ENCODE results near the gene GLTP.

The GLTP gene

DNA sequence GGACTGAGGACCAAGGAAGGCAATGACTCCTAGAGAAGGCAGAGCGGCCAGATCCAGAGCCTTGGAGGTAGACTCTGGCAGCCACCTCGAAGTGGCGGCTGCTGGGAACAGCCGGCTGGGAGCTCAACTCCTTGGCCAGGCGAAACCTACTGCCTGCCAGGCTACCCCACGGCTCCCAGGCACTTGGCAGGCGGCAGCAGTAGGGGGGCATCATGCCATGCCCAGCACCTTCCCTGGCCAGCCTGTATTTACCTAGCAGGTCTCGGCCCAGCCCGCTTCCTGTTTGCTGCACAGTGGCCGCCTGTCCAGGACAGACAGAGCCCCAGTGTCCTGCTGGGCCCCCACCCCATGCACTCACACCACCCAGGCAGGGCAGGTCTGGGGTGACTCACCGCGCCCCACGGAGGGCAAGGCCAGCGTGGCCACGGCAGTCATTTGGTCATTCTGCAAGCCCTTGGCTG lies 57.4 kb downstream of the GLTP start:
- peaks cover 22% of the 10 kb centered on the region for H3K27me3 Mint-ChIP-seq
- no peak for DNase-seq
- H3K4me3 Mint-ChIP-seq, result no peak overlapping the region

GRCh38 chr12:109822416-109822815 lies 57.9 kb downstream of the GLTP start:
- CTCF ChIA-PET, result no interaction called here
- Mint-ChIP-seq H3K4me1 (no peaks in the 10 kb centered on the region), H3K9me3 (no peaks in the 10 kb centered on the region), H3K36me3 (no peaks in the 10 kb centered on the region), H3K4me3 (no peak overlapping the region), H3K27ac (no peak overlapping the region), H3K27me3 (peaks cover 21% of the 10 kb centered on the region)
- DNase-seq, result no peak

More for the DNA sequence above, 57.4 kb downstream of the GLTP start:
- Mint-ChIP-seq H3K36me3 (no peaks in the 10 kb centered on the region), H3K27ac (no peak overlapping the region), H3K9me3 (no peaks in the 10 kb centered on the region), H3K4me1 (no peaks in the 10 kb centered on the region)
- CTCF ChIA-PET, result interaction anchor here (0.6 kb wide), 1 partner anchor 23 kb away, joined by 3 read pairs; no protein-coding TSS in a partner anchor

GRCh38 chr12:109821968-109822367 lies 58.4 kb downstream of the GLTP start:
- Mint-ChIP-seq H3K27me3 (peaks cover 21% of the 10 kb centered on the region), H3K9me3 (no peaks in the 10 kb centered on the region), H3K4me1 (no peaks in the 10 kb centered on the region), H3K36me3 (no peaks in the 10 kb centered on the region), H3K4me3 (no peak overlapping the region), H3K27ac (no peak overlapping the region)
- CTCF ChIA-PET, result no interaction called here
- DNase-seq, result no peak

- Mint-ChIP-seq H3K4me1 (no peaks in the 10 kb centered on the region), H3K27ac (no peak overlapping the region), H3K36me3 (no peaks in the 10 kb centered on the region), H3K27me3 (peaks cover 16% of the 10 kb centered on the region), H3K9me3 (no peaks in the 10 kb centered on the region), H3K4me3 (no peak overlapping the region)
- no peak for DNase-seq
- CTCF ChIA-PET, result interaction anchor here (0.6 kb wide), 1 partner anchor 15 kb away, joined by 3 read pairs; no protein-coding TSS in a partner anchor
Observed at GRCh38 chr12:109820816-109821381, 59.4 kb downstream of the GLTP start.

- peaks cover 9% of the 10 kb centered on the region for H3K27me3 Mint-ChIP-seq
- CTCF ChIA-PET, result no interaction called here
- H3K27ac Mint-ChIP-seq, result no peak overlapping the region
- no peaks in the 10 kb centered on the region for H3K36me3 Mint-ChIP-seq
- no peaks in the 10 kb centered on the region for H3K4me1 Mint-ChIP-seq
- no peak for DNase-seq
- no peak overlapping the region for H3K4me3 Mint-ChIP-seq
- no peaks in the 10 kb centered on the region for H3K9me3 Mint-ChIP-seq
Observed at GRCh38 chr12:109818905-109819500, 61.3 kb downstream of the GLTP start.

- Mint-ChIP-seq H3K4me3 (no peak overlapping the region), H3K36me3 (no peaks in the 10 kb centered on the region), H3K4me1 (no peaks in the 10 kb centered on the region), H3K9me3 (no peaks in the 10 kb centered on the region), H3K27ac (no peak overlapping the region), H3K27me3 (peaks cover 9% of the 10 kb centered on the region)
- CTCF ChIA-PET, result no interaction called here
- no peak for DNase-seq
Observed at GRCh38 chr12:109818253-109818652, 62.1 kb downstream of the GLTP start.

GRCh38 chr12:109817627-109818231 lies 62.6 kb downstream of the GLTP start:
- no peaks in the 10 kb centered on the region for H3K9me3 Mint-ChIP-seq
- peaks cover 9% of the 10 kb centered on the region for H3K27me3 Mint-ChIP-seq
- CTCF ChIA-PET, result no interaction called here
- H3K4me3 Mint-ChIP-seq, result no peak overlapping the region
- H3K4me1 Mint-ChIP-seq, result no peaks in the 10 kb centered on the region
- no peak for DNase-seq
- no peaks in the 10 kb centered on the region for H3K36me3 Mint-ChIP-seq
- no peak overlapping the region for H3K27ac Mint-ChIP-seq

GRCh38 chr12:109816870-109817269 lies 63.5 kb downstream of the GLTP start:
- Mint-ChIP-seq H3K27me3 (peaks cover 6% of the 10 kb centered on the region), H3K4me3 (no peak overlapping the region), H3K9me3 (no peaks in the 10 kb centered on the region), H3K36me3 (no peaks in the 10 kb centered on the region), H3K4me1 (no peaks in the 10 kb centered on the region), H3K27ac (no peak overlapping the region)
- CTCF ChIA-PET, result no interaction called here
- DNase-seq, result no peak

- Mint-ChIP-seq H3K27ac (no peak overlapping the region), H3K4me3 (no peak overlapping the region), H3K36me3 (no peaks in the 10 kb centered on the region), H3K9me3 (no peaks in the 10 kb centered on the region), H3K27me3 (peaks cover 6% of the 10 kb centered on the region), H3K4me1 (no peaks in the 10 kb centered on the region)
- no peak for DNase-seq
- CTCF ChIA-PET, result interaction anchor here (1.2 to 1.3 kb wide), 2 partner anchors 10 to 29 kb away, joined by 4 read pairs; no protein-coding TSS in a partner anchor
Observed at GRCh38 chr12:109815757-109816617, 64.4 kb downstream of the GLTP start.

- H3K27me3 Mint-ChIP-seq, result peaks cover 6% of the 10 kb centered on the region
- H3K36me3 Mint-ChIP-seq, result no peaks in the 10 kb centered on the region
- no peak overlapping the region for H3K27ac Mint-ChIP-seq
- CTCF ChIA-PET, result interaction anchor here (1.2 to 1.3 kb wide), 2 partner anchors 9 to 30 kb away, joined by 4 read pairs; no protein-coding TSS in a partner anchor
- H3K9me3 Mint-ChIP-seq, result no peaks in the 10 kb centered on the region
- H3K4me1 Mint-ChIP-seq, result no peaks in the 10 kb centered on the region
- no peak overlapping the region for H3K4me3 Mint-ChIP-seq
- DNase-seq, result no peak
Observed at GRCh38 chr12:109815225-109815624, 65.1 kb downstream of the GLTP start.

- Mint-ChIP-seq H3K36me3 (no peaks in the 10 kb centered on the region), H3K9me3 (no peaks in the 10 kb centered on the region), H3K4me3 (no peak overlapping the region), H3K27me3 (peaks cover 6% of the 10 kb centered on the region), H3K4me1 (no peaks in the 10 kb centered on the region), H3K27ac (no peak overlapping the region)
- CTCF ChIA-PET, result interaction anchor here (1.3 kb wide), 1 partner anchor 9 kb away, joined by 4 read pairs; no protein-coding TSS in a partner anchor
- no peak for DNase-seq
Observed at GRCh38 chr12:109814600-109815150, 65.7 kb downstream of the GLTP start.

DNA sequence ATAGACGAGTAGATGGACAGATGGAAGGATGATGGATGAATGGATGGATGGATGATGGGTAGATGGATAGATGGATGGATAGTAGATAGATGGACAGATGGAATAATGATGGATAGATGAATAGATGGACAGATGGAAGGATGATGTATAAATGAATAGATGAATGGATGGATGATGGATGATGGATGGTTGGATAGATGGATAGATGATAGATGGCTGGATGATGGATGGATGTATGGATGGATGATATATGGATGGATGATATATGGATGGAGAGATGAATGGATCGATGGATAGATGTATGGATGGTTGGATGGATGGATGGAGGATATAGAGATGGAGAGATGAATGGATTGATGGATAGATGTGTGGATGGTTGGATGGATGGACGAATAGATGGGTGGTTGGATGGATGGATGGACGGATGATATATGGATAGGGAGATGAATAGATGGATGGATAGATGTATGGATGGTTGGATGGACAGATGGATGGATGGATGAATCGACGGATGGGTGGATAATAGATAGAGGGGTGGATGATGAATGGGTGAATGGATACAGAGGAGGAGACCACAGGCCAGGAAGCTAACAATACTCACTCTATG lies 66.4 kb downstream of the GLTP start:
- no peak for DNase-seq
- Mint-ChIP-seq H3K27ac (no peak overlapping the region), H3K27me3 (no peaks in the 10 kb centered on the region), H3K36me3 (no peaks in the 10 kb centered on the region), H3K4me1 (no peaks in the 10 kb centered on the region), H3K4me3 (no peak overlapping the region), H3K9me3 (no peaks in the 10 kb centered on the region)
- CTCF ChIA-PET, result no interaction called here

- DNase-seq, result no peak
- H3K27ac Mint-ChIP-seq, result no peak overlapping the region
- no peak overlapping the region for H3K4me3 Mint-ChIP-seq
- CTCF ChIA-PET, result interaction anchor here (1.2 kb wide), 1 partner anchor 34 kb away, joined by 3 read pairs; no protein-coding TSS in a partner anchor
- H3K36me3 Mint-ChIP-seq, result no peaks in the 10 kb centered on the region
- H3K4me1 Mint-ChIP-seq, result no peaks in the 10 kb centered on the region
- H3K27me3 Mint-ChIP-seq, result no peaks in the 10 kb centered on the region
- no peaks in the 10 kb centered on the region for H3K9me3 Mint-ChIP-seq
Observed at GRCh38 chr12:109811624-109811995, 68.7 kb downstream of the GLTP start.
